ENCODE results near the gene PKD1L1. TPM values are rescaled to one million over a fixed set of nuclear protein-coding genes. Genes with fewer than 3 reads are reported as not detected.

Gene PKD1L1
- total RNA-seq, 1 experiment from 2014 or later = 0.17 TPM

DNA sequence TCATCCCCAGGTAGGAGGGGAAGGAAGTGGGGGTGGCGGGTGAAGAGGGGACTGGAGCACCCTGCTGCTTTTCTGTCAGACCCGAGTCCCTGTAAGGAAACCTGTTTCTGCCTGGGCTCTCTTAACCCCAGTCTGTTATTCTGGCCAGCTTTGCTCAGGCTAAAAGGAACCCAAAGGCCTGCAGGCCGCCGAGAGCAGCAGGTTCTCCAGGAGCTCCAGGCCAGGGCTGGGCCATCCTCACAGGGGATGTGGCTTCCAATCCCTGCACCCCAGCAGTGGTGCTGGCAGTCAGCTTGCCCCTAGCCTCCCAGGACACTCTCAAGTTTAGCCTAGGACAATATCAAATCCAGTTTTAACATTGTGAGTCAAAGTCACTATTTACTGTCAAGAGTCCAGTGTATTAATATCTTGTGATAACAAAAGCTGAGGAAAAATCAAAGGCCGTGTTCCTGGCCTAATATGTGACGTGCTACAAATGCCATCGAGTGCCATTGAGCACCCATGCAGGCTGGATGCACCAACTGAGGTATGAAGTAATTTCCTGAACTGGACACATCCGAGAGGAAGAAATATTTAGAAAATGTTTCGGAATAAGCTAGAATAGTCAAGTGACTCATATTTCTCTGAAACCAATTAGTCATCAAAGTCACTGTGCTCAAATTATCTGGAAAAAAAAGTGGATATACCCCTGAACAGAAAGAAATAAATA is 7.0 kb downstream of the PKD1L1 start:
- H4K5ac ChIP-seq (ENCODE audit: insufficient read length, low read depth, low read length) = no peak overlapping the region
- H2AK5ac ChIP-seq (ENCODE audit: insufficient read length, low read length) = no peak overlapping the region
- H2BK5ac ChIP-seq (ENCODE audit: insufficient read length, low read length) = no peak overlapping the region
- H3K9ac ChIP-seq (ENCODE audit: extremely low read depth, insufficient read length, low read length) = no peak overlapping the region
- no peaks in the 10 kb centered on the region for H3K9me3 ChIP-seq (ENCODE audit: control insufficient read depth, low read depth, low read length)
- H3K36me3 Mint-ChIP-seq (ENCODE audit: insufficient read depth in 1 of 3, low read depth in 3 of 3) = no peaks in the 10 kb centered on the region
- no peaks in the 10 kb centered on the region for H3K79me2 ChIP-seq (ENCODE audit: insufficient read depth, low read length)
- no peak overlapping the region for H2BK120ac ChIP-seq (ENCODE audit: low read depth, low read length, poor library complexity, severe bottlenecking)
- no CpG with 5 or more reads among the region's 9 CpGs for WGBS (ENCODE audit: extremely low coverage, insufficient read length, low lambda C conversion rate)
- no peak overlapping the region for H3K4me3 Mint-ChIP-seq
- no peak overlapping the region for H3K27ac Mint-ChIP-seq
- H3K9me3 Mint-ChIP-seq = no peaks in the 10 kb centered on the region
- no peaks in the 10 kb centered on the region for H3K23me2 ChIP-seq (ENCODE audit: insufficient read length, low read depth, low read length, poor library complexity, severe bottlenecking)
- peaks cover 38 to 52% of the 10 kb centered on the region in 2 experiments for H3K4me1 Mint-ChIP-seq
- no peak overlapping the region for H2BK12ac ChIP-seq (ENCODE audit: insufficient read length, low read depth, low read length)
- DNase-seq = no peak
- no peaks in the 10 kb centered on the region for H4K20me1 ChIP-seq (ENCODE audit: control insufficient read depth, insufficient read depth, insufficient read length)
- H2BK15ac ChIP-seq (ENCODE audit: low read depth, low read length) = no peak overlapping the region
- H3K56ac ChIP-seq (ENCODE audit: insufficient read length, low read depth, low read length) = no peak overlapping the region
- H3K27ac ChIP-seq (ENCODE audit: insufficient read length, low read depth, low read length) = no peak overlapping the region
- no peak overlapping the region for H3K14ac ChIP-seq (ENCODE audit: insufficient read depth, low read length)
- H2BK20ac ChIP-seq (ENCODE audit: low read depth, low read length, poor library complexity, severe bottlenecking) = no peak overlapping the region
- H3K27me3 Mint-ChIP-seq (ENCODE audit: low read depth) = no peaks in the 10 kb centered on the region; the same call in 1 of the 2 replicates
- no peak overlapping the region for H3K18ac ChIP-seq (ENCODE audit: insufficient read length, low read depth, low read length)
- no peak overlapping the region for H3T11ph ChIP-seq (ENCODE audit: low read length)
- no peak overlapping the region for H4K91ac ChIP-seq (ENCODE audit: insufficient read length, low read depth, low read length)
- no peak overlapping the region for H2AFZ ChIP-seq (ENCODE audit: low read length)
- no peak overlapping the region for H3K23ac ChIP-seq (ENCODE audit: insufficient read length, low read depth, low read length)
- TF ChIP-seq CTCF (conservative IDR thresholded peaks at IDR 0.05) = no peak
- H3K4ac ChIP-seq (ENCODE audit: low read depth, low read length) = no peak overlapping the region
- no peaks in the 10 kb centered on the region for H3K27me3 ChIP-seq (ENCODE audit: insufficient read depth, low read length)
- no peaks in the 10 kb centered on the region for H3K79me1 ChIP-seq (ENCODE audit: insufficient read depth, low read depth, low read length, poor library complexity, severe bottlenecking)
- no peak overlapping the region for H4K8ac ChIP-seq (replicated peaks; ENCODE audit: insufficient read length, low read depth, low read length)
- no peak overlapping the region for H3K4me2 ChIP-seq (ENCODE audit: insufficient read depth, insufficient read length, low read length)
- H3K4me1 ChIP-seq (ENCODE audit: insufficient read depth, low read length) = peaks cover 8% of the 10 kb centered on the region; the same call in 1 of the 2 replicates
